GM23338 (cell line): ENCODE data around the gene GJB4. TPM values are rescaled to one million over a fixed set of nuclear protein-coding genes. Genes with fewer than 3 reads are reported as not detected.

ENCODE experiments used
- ATAC-seq: fragments of 200-7000 bp; cut with Tn5 transposase; 3 replicates; pipeline ENCODE4 v1.9.1; 2020
- DNase-seq: peaks from one replicate; pipeline ENCODE4 v3.0.0-alpha.2; 2015; ENCODE audit warnings: low spot score
- H2AFZ ChIP-seq: fragments of 200-600 bp; sonication (generic); 2 replicates; pipeline ENCODE4 v1.8.0; 2016; ENCODE audit warnings: antibody characterized with exemption, mild to moderate bottlenecking, moderate library complexity
- H3F3A ChIP-seq: fragments of 200-600 bp; sonication (generic); replicated peaks from 2 replicates; pipeline ENCODE4 v1.8.0; 2017; ENCODE audit warnings: antibody characterized with exemption, mixed run types, low read depth
- H3K27ac ChIP-seq: fragments of 200-600 bp; sonication (generic); 2 replicates; pipeline ENCODE4 v1.6.1; 2016; ENCODE audit warnings: low read depth
- H3K27me3 ChIP-seq: fragments of 200-600 bp; sonication (generic); 2 replicates; pipeline ENCODE4 v1.8.0; 2016; ENCODE audit warnings: mild to moderate bottlenecking, mixed run types, moderate library complexity; ENCODE audit not compliant: insufficient read depth
- H3K36me3 ChIP-seq: fragments of 200-600 bp; sonication (generic); 2 replicates; pipeline ENCODE4 v1.8.0; 2016; ENCODE audit warnings: mild to moderate bottlenecking; ENCODE audit not compliant: insufficient read depth
- H3K4me1 ChIP-seq: fragments of 200-600 bp; sonication (generic); 2 replicates; pipeline ENCODE4 v1.8.0; 2016; ENCODE audit warnings: mild to moderate bottlenecking, moderate library complexity; ENCODE audit not compliant: insufficient read depth
- H3K4me2 ChIP-seq: fragments of 200-600 bp; sonication (generic); 2 replicates; pipeline ENCODE4 v1.7.1; 2017; ENCODE audit warnings: mixed run types
- H3K4me3 ChIP-seq: fragments of 200-600 bp; sonication (generic); 2 replicates; pipeline ENCODE4 v1.6.1; 2016; ENCODE audit warnings: mixed run types
- H3K79me2 ChIP-seq: fragments of 200-600 bp; sonication (generic); replicated peaks from 2 replicates; pipeline ENCODE4 v1.8.0; 2017; ENCODE audit warnings: mild to moderate bottlenecking; ENCODE audit not compliant: insufficient read depth
- H3K9me2 ChIP-seq: fragments of 200-600 bp; sonication (generic); 2 replicates; pipeline ENCODE4 v1.8.0; 2017; ENCODE audit not compliant: insufficient read depth
- H4K20me1 ChIP-seq: fragments of 200-600 bp; sonication (generic); replicated peaks from 2 replicates; pipeline ENCODE4 v1.8.0; 2017; ENCODE audit warnings: mild to moderate bottlenecking; ENCODE audit not compliant: insufficient read depth
- H3K27ac Mint-ChIP-seq: 2 replicates; pipeline ENCODE4 v1.8.0; 2020; ENCODE audit warnings: inconsistent platforms, mild to moderate bottlenecking, moderate library complexity, mixed read lengths
- H3K27me3 Mint-ChIP-seq: 3 replicates; pipeline ENCODE4 v1.8.0; 2022; ENCODE audit warnings: low read depth, mild to moderate bottlenecking, moderate library complexity, mixed read lengths, inconsistent platforms; ENCODE audit not compliant: insufficient read depth, poor library complexity
- H3K36me3 Mint-ChIP-seq: 3 replicates; pipeline ENCODE4 v1.8.0; 2021; ENCODE audit warnings: low read depth, mild to moderate bottlenecking, inconsistent platforms, moderate library complexity, mixed read lengths
- H3K4me1 Mint-ChIP-seq: 3 replicates; pipeline ENCODE4 v1.8.0; 2020; ENCODE audit warnings: mild to moderate bottlenecking, inconsistent platforms, mixed read lengths
- H3K4me3 Mint-ChIP-seq: 3 replicates; pipeline ENCODE4 v1.8.0; 2021; ENCODE audit warnings: moderate library complexity, mild to moderate bottlenecking, inconsistent platforms, mixed read lengths
- H3K9me3 Mint-ChIP-seq: 3 replicates; pipeline ENCODE4 v1.8.0; 2020; ENCODE audit warnings: moderate library complexity, mild to moderate bottlenecking, inconsistent platforms, mixed read lengths
- CREB1 ChIP-seq: fragments of 250-450 bp; sonication (Bioruptor Pico); IDR thresholded peaks from 2 replicates; pipeline ENCODE4 v1.5.0; 2020; ENCODE audit warnings: low read depth, mild to moderate bottlenecking, moderate library complexity
- EZH2 ChIP-seq: fragments of 200-600 bp; sonication (generic); IDR thresholded peaks from one replicate; pipeline ENCODE4 v1.8.0; 2017; ENCODE audit warnings: antibody characterized with exemption, mild to moderate bottlenecking, low read depth; ENCODE audit not compliant: unreplicated experiment
- EZH2phosphoT487 ChIP-seq: fragments of 200-600 bp; sonication (generic); IDR thresholded peaks from one replicate; pipeline ENCODE4 v1.8.1; 2018; ENCODE audit warnings: antibody characterized with exemption; ENCODE audit not compliant: unreplicated experiment
- JUNB ChIP-seq: IDR thresholded peaks from one replicate; pipeline ENCODE4 v1.6.1; 2016; ENCODE audit warnings: antibody characterized with exemption; ENCODE audit not compliant: unreplicated experiment
- POLR2AphosphoS5 ChIP-seq: IDR thresholded peaks from 2 replicates; pipeline ENCODE4 v1.6.1; 2016; ENCODE audit warnings: antibody characterized with exemption, low read depth
- STAT1 ChIP-seq: IDR thresholded peaks from one replicate; pipeline ENCODE4 v1.6.1; 2016; ENCODE audit warnings: antibody characterized with exemption; ENCODE audit not compliant: unreplicated experiment
- ZNF114 ChIP-seq: fragments of 250-450 bp; sonication (Bioruptor Pico); IDR thresholded peaks from 2 replicates; pipeline ENCODE4 v1.5.0; 2020; ENCODE audit warnings: mild to moderate bottlenecking, moderate library complexity
- ZNF331 ChIP-seq: fragments of 250-450 bp; sonication (Bioruptor Pico); IDR thresholded peaks from 2 replicates; pipeline ENCODE4 v1.5.0; 2020; ENCODE audit warnings: low read depth, mild to moderate bottlenecking, moderate library complexity
- polyA plus RNA-seq: library from polyadenylated mRNA; unstranded; fragments of >200 nt; fragmentation: Nextera tagmentation; extraction: Ambion mirVana; gene quantifications from 2 replicates; pipeline ENCODE4 v1.2.1, GENCODE V29; 2016
- total RNA-seq: library from RNA; depleted of rRNA; stranded (reverse); fragments of >200 nt; shearing (Covaris generic); gene quantifications from 2 replicates; pipeline ENCODE4 v1.2.3, GENCODE V29; 2014
- TF ChIP-seq, protein P1 (sequence below): IDR thresholded peaks from one replicate; pipeline ENCODE4 v1.6.1; 2018; ENCODE audit warnings: antibody characterized with exemption; ENCODE audit not compliant: unreplicated experiment
- TF ChIP-seq, protein P2 (sequence below): fragments of 250-450 bp; sonication (Bioruptor Pico); IDR thresholded peaks from 2 replicates; pipeline ENCODE4 v1.5.0; 2020; ENCODE audit warnings: mild to moderate bottlenecking, moderate library complexity
- TF ChIP-seq, protein P3 (sequence below), 2 experiments: fragments of 200-600 bp in 1 of 2; sonication (generic) in 1 of 2; conservative IDR thresholded peaks; 2 replicates each; pipeline versions ENCODE4 v1.5.1 to v1.6.1; 2016 to 2017; ENCODE audit warnings: antibody characterized with exemption in 2 of 2, low read depth in 2 of 2, mild to moderate bottlenecking in 2 of 2, moderate library complexity in 1 of 2

The GJB4 gene
- total and polyA plus RNA-seq, 2 experiments from 2014 or later = 0.07 TPM; not detected in 1

DNA sequence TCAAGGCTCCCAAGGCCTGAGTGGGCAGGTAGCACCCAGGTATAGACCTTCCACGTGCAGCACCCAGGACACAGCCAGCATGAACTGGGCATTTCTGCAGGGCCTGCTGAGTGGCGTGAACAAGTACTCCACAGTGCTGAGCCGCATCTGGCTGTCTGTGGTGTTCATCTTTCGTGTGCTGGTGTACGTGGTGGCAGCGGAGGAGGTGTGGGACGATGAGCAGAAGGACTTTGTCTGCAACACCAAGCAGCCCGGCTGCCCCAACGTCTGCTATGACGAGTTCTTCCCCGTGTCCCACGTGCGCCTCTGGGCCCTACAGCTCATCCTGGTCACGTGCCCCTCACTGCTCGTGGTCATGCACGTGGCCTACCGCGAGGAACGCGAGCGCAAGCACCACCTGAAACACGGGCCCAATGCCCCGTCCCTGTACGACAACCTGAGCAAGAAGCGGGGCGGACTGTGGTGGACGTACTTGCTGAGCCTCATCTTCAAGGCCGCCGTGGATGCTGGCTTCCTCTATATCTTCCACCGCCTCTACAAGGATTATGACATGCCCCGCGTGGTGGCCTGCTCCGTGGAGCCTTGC lies 1.7 kb downstream of the GJB4 start:
- Mint-ChIP-seq H3K27me3 (peaks cover 10% of the 10 kb centered on the region), H3K27ac (no peak overlapping the region), H3K4me1 (peaks cover 19% of the 10 kb centered on the region), H3K4me3 (no peak overlapping the region), H3K9me3 (peaks cover 3% of the 10 kb centered on the region; the same call in 1 of the 3 replicates), H3K36me3 (no peaks in the 10 kb centered on the region; the same call in 2 of the 3 replicates)
- TF ChIP-seq, protein P1, sequence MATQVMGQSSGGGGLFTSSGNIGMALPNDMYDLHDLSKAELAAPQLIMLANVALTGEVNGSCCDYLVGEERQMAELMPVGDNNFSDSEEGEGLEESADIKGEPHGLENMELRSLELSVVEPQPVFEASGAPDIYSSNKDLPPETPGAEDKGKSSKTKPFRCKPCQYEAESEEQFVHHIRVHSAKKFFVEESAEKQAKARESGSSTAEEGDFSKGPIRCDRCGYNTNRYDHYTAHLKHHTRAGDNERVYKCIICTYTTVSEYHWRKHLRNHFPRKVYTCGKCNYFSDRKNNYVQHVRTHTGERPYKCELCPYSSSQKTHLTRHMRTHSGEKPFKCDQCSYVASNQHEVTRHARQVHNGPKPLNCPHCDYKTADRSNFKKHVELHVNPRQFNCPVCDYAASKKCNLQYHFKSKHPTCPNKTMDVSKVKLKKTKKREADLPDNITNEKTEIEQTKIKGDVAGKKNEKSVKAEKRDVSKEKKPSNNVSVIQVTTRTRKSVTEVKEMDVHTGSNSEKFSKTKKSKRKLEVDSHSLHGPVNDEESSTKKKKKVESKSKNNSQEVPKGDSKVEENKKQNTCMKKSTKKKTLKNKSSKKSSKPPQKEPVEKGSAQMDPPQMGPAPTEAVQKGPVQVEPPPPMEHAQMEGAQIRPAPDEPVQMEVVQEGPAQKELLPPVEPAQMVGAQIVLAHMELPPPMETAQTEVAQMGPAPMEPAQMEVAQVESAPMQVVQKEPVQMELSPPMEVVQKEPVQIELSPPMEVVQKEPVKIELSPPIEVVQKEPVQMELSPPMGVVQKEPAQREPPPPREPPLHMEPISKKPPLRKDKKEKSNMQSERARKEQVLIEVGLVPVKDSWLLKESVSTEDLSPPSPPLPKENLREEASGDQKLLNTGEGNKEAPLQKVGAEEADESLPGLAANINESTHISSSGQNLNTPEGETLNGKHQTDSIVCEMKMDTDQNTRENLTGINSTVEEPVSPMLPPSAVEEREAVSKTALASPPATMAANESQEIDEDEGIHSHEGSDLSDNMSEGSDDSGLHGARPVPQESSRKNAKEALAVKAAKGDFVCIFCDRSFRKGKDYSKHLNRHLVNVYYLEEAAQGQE = no peak
- TF ChIP-seq, protein P2, sequence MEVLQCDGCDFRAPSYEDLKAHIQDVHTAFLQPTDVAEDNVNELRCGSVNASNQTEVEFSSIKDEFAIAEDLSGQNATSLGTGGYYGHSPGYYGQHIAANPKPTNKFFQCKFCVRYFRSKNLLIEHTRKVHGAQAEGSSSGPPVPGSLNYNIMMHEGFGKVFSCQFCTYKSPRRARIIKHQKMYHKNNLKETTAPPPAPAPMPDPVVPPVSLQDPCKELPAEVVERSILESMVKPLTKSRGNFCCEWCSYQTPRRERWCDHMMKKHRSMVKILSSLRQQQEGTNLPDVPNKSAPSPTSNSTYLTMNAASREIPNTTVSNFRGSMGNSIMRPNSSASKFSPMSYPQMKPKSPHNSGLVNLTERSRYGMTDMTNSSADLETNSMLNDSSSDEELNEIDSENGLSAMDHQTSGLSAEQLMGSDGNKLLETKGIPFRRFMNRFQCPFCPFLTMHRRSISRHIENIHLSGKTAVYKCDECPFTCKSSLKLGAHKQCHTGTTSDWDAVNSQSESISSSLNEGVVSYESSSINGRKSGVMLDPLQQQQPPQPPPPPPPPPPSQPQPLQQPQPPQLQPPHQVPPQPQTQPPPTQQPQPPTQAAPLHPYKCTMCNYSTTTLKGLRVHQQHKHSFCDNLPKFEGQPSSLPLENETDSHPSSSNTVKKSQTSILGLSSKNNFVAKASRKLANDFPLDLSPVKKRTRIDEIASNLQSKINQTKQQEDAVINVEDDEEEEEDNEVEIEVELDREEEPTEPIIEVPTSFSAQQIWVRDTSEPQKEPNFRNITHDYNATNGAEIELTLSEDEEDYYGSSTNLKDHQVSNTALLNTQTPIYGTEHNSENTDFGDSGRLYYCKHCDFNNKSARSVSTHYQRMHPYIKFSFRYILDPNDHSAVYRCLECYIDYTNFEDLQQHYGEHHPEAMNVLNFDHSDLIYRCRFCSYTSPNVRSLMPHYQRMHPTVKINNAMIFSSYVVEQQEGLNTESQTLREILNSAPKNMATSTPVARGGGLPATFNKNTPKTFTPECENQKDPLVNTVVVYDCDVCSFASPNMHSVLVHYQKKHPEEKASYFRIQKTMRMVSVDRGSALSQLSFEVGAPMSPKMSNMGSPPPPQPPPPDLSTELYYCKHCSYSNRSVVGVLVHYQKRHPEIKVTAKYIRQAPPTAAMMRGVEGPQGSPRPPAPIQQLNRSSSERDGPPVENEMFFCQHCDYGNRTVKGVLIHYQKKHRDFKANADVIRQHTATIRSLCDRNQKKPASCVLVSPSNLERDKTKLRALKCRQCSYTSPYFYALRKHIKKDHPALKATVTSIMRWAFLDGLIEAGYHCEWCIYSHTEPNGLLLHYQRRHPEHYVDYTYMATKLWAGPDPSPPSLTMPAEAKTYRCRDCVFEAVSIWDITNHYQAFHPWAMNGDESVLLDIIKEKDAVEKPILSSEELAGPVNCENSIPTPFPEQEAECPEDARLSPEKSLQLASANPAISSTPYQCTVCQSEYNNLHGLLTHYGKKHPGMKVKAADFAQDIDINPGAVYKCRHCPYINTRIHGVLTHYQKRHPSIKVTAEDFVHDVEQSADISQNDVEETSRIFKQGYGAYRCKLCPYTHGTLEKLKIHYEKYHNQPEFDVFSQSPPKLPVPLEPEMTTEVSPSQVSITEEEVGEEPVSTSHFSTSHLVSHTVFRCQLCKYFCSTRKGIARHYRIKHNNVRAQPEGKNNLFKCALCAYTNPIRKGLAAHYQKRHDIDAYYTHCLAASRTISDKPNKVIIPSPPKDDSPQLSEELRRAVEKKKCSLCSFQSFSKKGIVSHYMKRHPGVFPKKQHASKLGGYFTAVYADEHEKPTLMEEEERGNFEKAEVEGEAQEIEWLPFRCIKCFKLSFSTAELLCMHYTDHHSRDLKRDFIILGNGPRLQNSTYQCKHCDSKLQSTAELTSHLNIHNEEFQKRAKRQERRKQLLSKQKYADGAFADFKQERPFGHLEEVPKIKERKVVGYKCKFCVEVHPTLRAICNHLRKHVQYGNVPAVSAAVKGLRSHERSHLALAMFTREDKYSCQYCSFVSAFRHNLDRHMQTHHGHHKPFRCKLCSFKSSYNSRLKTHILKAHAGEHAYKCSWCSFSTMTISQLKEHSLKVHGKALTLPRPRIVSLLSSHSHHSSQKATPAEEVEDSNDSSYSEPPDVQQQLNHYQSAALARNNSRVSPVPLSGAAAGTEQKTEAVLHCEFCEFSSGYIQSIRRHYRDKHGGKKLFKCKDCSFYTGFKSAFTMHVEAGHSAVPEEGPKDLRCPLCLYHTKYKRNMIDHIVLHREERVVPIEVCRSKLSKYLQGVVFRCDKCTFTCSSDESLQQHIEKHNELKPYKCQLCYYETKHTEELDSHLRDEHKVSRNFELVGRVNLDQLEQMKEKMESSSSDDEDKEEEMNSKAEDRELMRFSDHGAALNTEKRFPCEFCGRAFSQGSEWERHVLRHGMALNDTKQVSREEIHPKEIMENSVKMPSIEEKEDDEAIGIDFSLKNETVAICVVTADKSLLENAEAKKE (CRISPR knock-in tag) = no peak
- TF ChIP-seq POLR2AphosphoS5 (no peak), EZH2 (no peak), CREB1 (no peak), JUNB (no peak), EZH2phosphoT487 (no peak), ZNF114 (CRISPR knock-in tag) (no peak), ZNF331 (CRISPR knock-in tag) (no peak), STAT1 (no peak)
- TF ChIP-seq, protein P3, sequence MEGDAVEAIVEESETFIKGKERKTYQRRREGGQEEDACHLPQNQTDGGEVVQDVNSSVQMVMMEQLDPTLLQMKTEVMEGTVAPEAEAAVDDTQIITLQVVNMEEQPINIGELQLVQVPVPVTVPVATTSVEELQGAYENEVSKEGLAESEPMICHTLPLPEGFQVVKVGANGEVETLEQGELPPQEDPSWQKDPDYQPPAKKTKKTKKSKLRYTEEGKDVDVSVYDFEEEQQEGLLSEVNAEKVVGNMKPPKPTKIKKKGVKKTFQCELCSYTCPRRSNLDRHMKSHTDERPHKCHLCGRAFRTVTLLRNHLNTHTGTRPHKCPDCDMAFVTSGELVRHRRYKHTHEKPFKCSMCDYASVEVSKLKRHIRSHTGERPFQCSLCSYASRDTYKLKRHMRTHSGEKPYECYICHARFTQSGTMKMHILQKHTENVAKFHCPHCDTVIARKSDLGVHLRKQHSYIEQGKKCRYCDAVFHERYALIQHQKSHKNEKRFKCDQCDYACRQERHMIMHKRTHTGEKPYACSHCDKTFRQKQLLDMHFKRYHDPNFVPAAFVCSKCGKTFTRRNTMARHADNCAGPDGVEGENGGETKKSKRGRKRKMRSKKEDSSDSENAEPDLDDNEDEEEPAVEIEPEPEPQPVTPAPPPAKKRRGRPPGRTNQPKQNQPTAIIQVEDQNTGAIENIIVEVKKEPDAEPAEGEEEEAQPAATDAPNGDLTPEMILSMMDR (conservative IDR thresholded peaks at IDR 0.05; ENCODE audit: low read depth in 2 of 2) = no peak
- Histone ChIP-seq H3K9me2 (peaks cover 14% of the 10 kb centered on the region), H3F3A (no peaks in the 10 kb centered on the region), H3K4me1 (peaks cover 3% of the 10 kb centered on the region), H3K27me3 (no peaks in the 10 kb centered on the region), H3K27ac (no peak overlapping the region), H3K4me3 (no peak overlapping the region), H4K20me1 (no peaks in the 10 kb centered on the region), H3K4me2 (no peak overlapping the region), H2AFZ (no peak overlapping the region), H3K79me2 (no peaks in the 10 kb centered on the region), H3K36me3 (no peaks in the 10 kb centered on the region)
- DNase-seq (no peak), ATAC-seq (no peak)
